ENCODE data around the gene UNC5A.

Gene UNC5A

GRCh38 chr5:176887252-176887849 is 77.0 kb downstream of the UNC5A start:
- H4K20me1 ChIP-seq (ENCODE audit: insufficient read depth): no peaks in the 10 kb centered on the region
- H3K36me3 ChIP-seq (ENCODE audit: insufficient read depth): no peaks in the 10 kb centered on the region
- no peaks in the 10 kb centered on the region for H3K4me1 ChIP-seq (ENCODE audit: low read depth, poor library complexity, severe bottlenecking)
- no peak overlapping the region for H3K9ac ChIP-seq
- no peak overlapping the region for H3K4me2 ChIP-seq
- no peaks in the 10 kb centered on the region for H3K79me2 ChIP-seq (ENCODE audit: insufficient read depth, low read depth)
- no peak overlapping the region for H2AFZ ChIP-seq (ENCODE audit: low read depth)
- peaks cover 26% of the 10 kb centered on the region for H3K27me3 ChIP-seq (ENCODE audit: insufficient read depth, low read depth)
- TF ChIP-seq CTCF (conservative IDR thresholded peaks at IDR 0.05; ENCODE audit: low read depth, low read length): no peak
- H3K4me3 ChIP-seq (IDR thresholded peaks at IDR 0.05; ENCODE audit: insufficient read depth, low read depth, low read length): no peak overlapping the region
- H3K27ac ChIP-seq: no peak overlapping the region

GRCh38 chr5:176888016-176888864 is 77.9 kb downstream of the UNC5A start:
- Histone ChIP-seq H4K20me1 (ENCODE audit: insufficient read depth) (no peaks in the 10 kb centered on the region), H2AFZ (ENCODE audit: low read depth) (no peak overlapping the region), H3K9ac (no peak overlapping the region), H3K36me3 (ENCODE audit: insufficient read depth) (no peaks in the 10 kb centered on the region), H3K27me3 (ENCODE audit: insufficient read depth, low read depth) (peaks cover 25% of the 10 kb centered on the region), H3K4me2 (no peak overlapping the region), H3K27ac (no peak overlapping the region), H3K4me1 (ENCODE audit: low read depth, poor library complexity, severe bottlenecking) (no peaks in the 10 kb centered on the region), H3K79me2 (ENCODE audit: insufficient read depth, low read depth) (no peaks in the 10 kb centered on the region), H3K4me3 (IDR thresholded peaks at IDR 0.05; ENCODE audit: insufficient read depth, low read depth, low read length) (no peak overlapping the region)
- no peak for TF ChIP-seq CTCF (conservative IDR thresholded peaks at IDR 0.05; ENCODE audit: low read depth, low read length)

GRCh38 chr5:176888865-176889165 is 78.5 kb downstream of the UNC5A start:
- H3K36me3 ChIP-seq (ENCODE audit: insufficient read depth): no peaks in the 10 kb centered on the region
- no peak overlapping the region for H3K4me3 ChIP-seq (IDR thresholded peaks at IDR 0.05; ENCODE audit: insufficient read depth, low read depth, low read length)
- no peak for TF ChIP-seq CTCF (conservative IDR thresholded peaks at IDR 0.05; ENCODE audit: low read depth, low read length)
- no peak overlapping the region for H3K4me2 ChIP-seq
- no peak overlapping the region for H3K27ac ChIP-seq
- no peaks in the 10 kb centered on the region for H4K20me1 ChIP-seq (ENCODE audit: insufficient read depth)
- no peak overlapping the region for H2AFZ ChIP-seq (ENCODE audit: low read depth)
- peaks cover 21% of the 10 kb centered on the region for H3K27me3 ChIP-seq (ENCODE audit: insufficient read depth, low read depth)
- no peaks in the 10 kb centered on the region for H3K79me2 ChIP-seq (ENCODE audit: insufficient read depth, low read depth)
- no peaks in the 10 kb centered on the region for H3K4me1 ChIP-seq (ENCODE audit: low read depth, poor library complexity, severe bottlenecking)
- H3K9ac ChIP-seq: no peak overlapping the region

- Histone ChIP-seq H3K4me1 (ENCODE audit: low read depth, poor library complexity, severe bottlenecking) (no peaks in the 10 kb centered on the region), H3K36me3 (ENCODE audit: insufficient read depth) (no peaks in the 10 kb centered on the region), H3K4me2 (no peak overlapping the region), H3K4me3 (IDR thresholded peaks at IDR 0.05; ENCODE audit: insufficient read depth, low read depth, low read length) (no peak overlapping the region), H3K9ac (no peak overlapping the region), H3K27me3 (ENCODE audit: insufficient read depth, low read depth) (peaks cover 16% of the 10 kb centered on the region), H4K20me1 (ENCODE audit: insufficient read depth) (no peaks in the 10 kb centered on the region), H3K27ac (no peak overlapping the region), H3K79me2 (ENCODE audit: insufficient read depth, low read depth) (no peaks in the 10 kb centered on the region), H2AFZ (ENCODE audit: low read depth) (no peak overlapping the region)
- TF ChIP-seq CTCF (conservative IDR thresholded peaks at IDR 0.05; ENCODE audit: low read depth, low read length): no peak
Measured at GRCh38 chr5:176889321-176890280, 79.2 kb downstream of the UNC5A start.

All from KMS-11 (cell line).